Bronchial epithelial cell (primary cell): ENCODE results near the gene DNAI2. TPM values are rescaled to one million over a fixed set of nuclear protein-coding genes. Genes with fewer than 3 reads are reported as not detected.
A peak's percentile ranks its signal among the peaks of the same experiment; 100 is the strongest.

ENCODE experiments used
- DNase-seq: peaks from one replicate; pipeline ENCODE4 v3.0.0-alpha.2; 2010; ENCODE audit warnings: low read depth
- FAIRE-seq: peaks from 2 replicates; lab custom pipeline; 2011; peaks lifted over from hg19 to GRCh38; lab: Jason Lieb, UNC
- H3K27me3 ChIP-seq: 2 replicates; pipeline ENCODE4 v1.5.1; 2011; ENCODE audit warnings: low read length; ENCODE audit not compliant: control insufficient read depth, insufficient read depth
- H3K36me3 ChIP-seq: 2 replicates; pipeline ENCODE4 v1.5.1; 2011; ENCODE audit warnings: low read length; ENCODE audit not compliant: control insufficient read depth, insufficient read depth
- H3K4me3 ChIP-seq: 2 replicates; pipeline ENCODE4 v1.5.1; 2011; ENCODE audit warnings: mild to moderate bottlenecking, low read depth, low read length, control low read depth
- total RNA-seq: library from RNA; depleted of rRNA; stranded (reverse); fragments of >200 nt; gene quantifications from 2 replicates; pipeline ENCODE4 v1.2.1, GENCODE V29; 2014
- TF ChIP-seq, protein P1 (sequence below): IDR thresholded peaks from 2 replicates; pipeline ENCODE4 v1.5.1; 2011; ENCODE audit warnings: mild to moderate bottlenecking, moderate library complexity, low read length, control low read depth, inconsistent platforms; ENCODE audit not compliant: insufficient read depth, severe bottlenecking

DNAI2 gene, protein sequence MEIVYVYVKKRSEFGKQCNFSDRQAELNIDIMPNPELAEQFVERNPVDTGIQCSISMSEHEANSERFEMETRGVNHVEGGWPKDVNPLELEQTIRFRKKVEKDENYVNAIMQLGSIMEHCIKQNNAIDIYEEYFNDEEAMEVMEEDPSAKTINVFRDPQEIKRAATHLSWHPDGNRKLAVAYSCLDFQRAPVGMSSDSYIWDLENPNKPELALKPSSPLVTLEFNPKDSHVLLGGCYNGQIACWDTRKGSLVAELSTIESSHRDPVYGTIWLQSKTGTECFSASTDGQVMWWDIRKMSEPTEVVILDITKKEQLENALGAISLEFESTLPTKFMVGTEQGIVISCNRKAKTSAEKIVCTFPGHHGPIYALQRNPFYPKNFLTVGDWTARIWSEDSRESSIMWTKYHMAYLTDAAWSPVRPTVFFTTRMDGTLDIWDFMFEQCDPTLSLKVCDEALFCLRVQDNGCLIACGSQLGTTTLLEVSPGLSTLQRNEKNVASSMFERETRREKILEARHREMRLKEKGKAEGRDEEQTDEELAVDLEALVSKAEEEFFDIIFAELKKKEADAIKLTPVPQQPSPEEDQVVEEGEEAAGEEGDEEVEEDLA
- total RNA-seq, result not detected in 2 replicates

DNA sequence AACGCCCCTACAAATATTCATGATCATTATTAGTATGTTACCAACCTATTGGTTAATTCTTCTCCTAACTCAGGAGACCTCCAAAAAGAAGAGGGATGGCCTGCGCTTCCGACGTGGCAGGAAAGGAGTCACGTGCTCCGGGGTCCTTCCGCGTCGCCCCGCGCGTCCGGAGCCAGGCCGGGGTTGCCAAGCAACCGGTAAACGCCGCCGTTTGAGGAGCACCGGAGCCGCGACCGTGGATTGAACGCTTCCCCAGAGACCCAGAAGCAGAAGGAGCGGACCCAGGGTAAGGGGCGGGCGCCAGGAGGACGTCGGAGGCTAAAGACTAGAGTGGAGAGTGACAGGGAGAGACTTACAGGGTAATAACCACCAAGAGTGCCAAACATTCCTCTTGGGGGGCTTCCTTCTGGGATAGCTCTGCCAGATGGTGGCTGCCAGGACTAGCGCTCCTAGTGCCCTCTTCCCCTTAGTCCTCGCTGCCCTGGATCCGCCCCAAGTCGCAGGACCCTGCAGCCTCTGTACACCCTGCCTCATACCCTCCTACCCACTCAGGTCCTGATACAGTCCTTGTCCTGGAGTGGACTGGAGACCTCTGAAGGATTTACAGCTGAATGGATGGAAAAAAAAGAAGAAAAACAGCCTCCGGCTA is at the start of gene DNAI2:
Gene DNAI2 (plus strand): TSS at position 175 of the 649 bp plus-strand sequence. CDS start 7,584 bp downstream, outside the sequence.
- DNase-seq (no peak), FAIRE-seq (no peak)
- H3K36me3 ChIP-seq, result no peaks in the 10 kb centered on the region
- TF ChIP-seq, protein P1, sequence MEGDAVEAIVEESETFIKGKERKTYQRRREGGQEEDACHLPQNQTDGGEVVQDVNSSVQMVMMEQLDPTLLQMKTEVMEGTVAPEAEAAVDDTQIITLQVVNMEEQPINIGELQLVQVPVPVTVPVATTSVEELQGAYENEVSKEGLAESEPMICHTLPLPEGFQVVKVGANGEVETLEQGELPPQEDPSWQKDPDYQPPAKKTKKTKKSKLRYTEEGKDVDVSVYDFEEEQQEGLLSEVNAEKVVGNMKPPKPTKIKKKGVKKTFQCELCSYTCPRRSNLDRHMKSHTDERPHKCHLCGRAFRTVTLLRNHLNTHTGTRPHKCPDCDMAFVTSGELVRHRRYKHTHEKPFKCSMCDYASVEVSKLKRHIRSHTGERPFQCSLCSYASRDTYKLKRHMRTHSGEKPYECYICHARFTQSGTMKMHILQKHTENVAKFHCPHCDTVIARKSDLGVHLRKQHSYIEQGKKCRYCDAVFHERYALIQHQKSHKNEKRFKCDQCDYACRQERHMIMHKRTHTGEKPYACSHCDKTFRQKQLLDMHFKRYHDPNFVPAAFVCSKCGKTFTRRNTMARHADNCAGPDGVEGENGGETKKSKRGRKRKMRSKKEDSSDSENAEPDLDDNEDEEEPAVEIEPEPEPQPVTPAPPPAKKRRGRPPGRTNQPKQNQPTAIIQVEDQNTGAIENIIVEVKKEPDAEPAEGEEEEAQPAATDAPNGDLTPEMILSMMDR, result no peak
- H3K4me3 ChIP-seq, result no peak within 1 kb of the TSS
- H3K27me3 ChIP-seq, result peaks cover 15% of the 10 kb centered on the region

DNA sequence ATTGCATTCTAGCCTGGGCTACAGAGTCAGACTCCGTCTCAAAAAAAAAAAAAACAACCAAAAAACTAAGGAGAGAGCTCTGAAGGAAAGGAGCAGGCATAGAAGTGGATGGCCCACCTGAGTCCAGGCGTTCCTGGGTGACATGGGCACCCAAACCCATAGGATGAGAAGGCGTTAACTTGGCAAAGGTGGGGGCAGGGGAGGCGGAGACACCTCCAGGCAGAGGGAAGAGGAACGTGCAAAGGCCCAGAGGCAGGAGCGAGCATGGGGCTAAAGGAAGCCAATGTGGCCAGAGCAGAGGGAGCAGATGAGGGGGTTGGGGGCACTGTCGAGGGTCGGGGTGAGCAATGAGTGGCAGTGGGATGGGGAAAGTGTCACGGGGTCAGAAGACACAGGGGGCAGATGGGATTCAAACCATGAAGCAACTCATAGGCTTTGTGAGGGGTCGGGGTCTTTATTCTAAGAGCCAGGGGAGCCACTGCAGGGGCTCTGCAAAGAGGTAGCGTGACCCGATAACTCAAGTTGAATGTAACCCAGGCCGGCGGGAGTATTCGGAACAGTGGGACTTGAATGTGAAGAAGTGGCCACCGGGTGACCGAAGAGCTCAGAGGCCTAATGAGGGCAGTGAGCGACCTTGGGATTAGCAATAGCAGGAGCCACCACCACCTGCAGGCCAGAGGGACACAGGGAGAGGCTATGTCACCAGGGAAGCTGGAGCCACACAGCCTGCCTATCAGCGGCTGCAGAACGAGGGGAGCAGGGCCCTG is 48.9 kb upstream of the DNAI2 start:
- DNase-seq (no peak), FAIRE-seq (peak; percentile 91)
- Histone ChIP-seq H3K36me3 (no peaks in the 10 kb centered on the region), H3K4me3 (no peak overlapping the region), H3K27me3 (no peaks in the 10 kb centered on the region)
- TF ChIP-seq, protein P1, result no peak

DNA sequence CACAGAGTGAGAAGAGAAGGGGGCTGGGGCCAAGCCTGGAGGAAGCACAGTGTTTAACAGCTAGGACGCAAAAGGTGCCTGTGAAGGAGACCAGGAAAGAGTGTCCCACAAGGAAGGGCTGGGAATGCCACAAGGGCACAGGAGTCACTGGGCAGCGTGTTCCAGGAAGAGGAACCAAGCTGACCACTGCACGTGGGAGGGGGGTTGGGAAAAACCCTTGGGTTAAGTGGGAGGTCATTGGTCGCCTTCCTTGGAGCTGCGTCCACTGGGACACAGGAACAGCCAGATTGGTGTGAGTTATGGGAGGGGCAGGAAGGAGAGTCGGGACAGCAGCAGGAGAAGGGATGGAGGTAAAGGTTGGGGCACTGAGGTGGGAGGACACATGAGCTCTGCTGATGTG is 47.8 kb upstream of the DNAI2 start:
- Histone ChIP-seq H3K36me3 (no peaks in the 10 kb centered on the region), H3K27me3 (no peaks in the 10 kb centered on the region), H3K4me3 (no peak overlapping the region)
- TF ChIP-seq, protein P1, result no peak
- DNase-seq (no peak), FAIRE-seq (no peak)

DNA sequence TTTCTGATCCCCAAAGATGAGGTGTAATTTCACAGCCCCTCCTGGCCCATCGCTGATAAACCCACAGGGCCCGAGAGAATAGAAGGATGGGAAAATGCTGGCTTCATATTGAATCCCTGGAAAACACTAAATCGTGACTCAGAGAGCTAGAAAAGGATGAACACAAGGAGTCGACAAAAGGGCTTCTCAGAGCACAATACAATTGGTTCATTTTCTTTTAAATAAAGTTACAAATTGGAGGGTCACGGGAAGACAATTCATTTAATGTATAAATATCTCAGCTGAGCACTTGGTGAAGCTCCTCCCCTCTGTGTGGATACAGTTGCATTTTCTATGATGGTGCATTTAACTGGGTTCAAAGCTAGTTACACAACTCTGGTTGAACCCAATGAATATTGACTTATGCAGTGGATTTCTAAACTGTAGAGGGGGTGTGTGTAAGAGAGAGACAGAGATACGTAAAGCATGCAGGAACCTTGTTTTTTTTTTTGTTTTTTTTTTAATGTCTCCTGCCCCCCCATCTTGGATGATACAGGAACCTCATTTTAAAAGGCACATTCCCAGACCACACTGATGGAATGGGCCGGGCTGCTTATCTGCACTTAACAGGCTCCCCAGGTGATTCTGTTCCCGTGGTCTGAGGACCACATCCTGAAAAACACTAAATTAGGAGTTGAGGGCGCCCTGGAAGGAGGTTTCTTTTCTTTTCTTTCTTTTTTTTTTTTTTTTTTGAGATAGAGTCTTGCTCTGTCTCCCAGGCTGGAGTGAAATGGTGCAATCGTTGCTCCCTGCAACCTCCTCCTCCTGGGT is 46.6 kb upstream of the DNAI2 start:
- TF ChIP-seq, protein P1, result no peak
- DNase-seq (no peak), FAIRE-seq (no peak)
- Histone ChIP-seq H3K36me3 (no peaks in the 10 kb centered on the region), H3K4me3 (no peak overlapping the region), H3K27me3 (no peaks in the 10 kb centered on the region)
